Activated T-cell treated with anti-CD3 and anti-CD28 coated beads, Interleukin-2, amount 50 U/mL, for 4 hours (primary cell): Measurements from ENCODE around the gene DONSON. TPM values are rescaled to one million over a fixed set of nuclear protein-coding genes. Genes with fewer than 3 reads are reported as not detected.

Source experiments
- ATAC-seq, 2 donors: fragments of 200-7000 bp; cut with Tn5 transposase; one replicate each; pipeline ENCODE4 v1.10.0; 2021
- DNase-seq: peaks from one replicate; pipeline ENCODE4 v3.0.0-alpha.2; 2020
- H3K27me3 Mint-ChIP-seq: one replicate; pipeline ENCODE4 v1.8.0; 2021; ENCODE audit warnings: low read depth, mixed read lengths
- H3K36me3 Mint-ChIP-seq: one replicate; pipeline ENCODE4 v1.8.0; 2022; ENCODE audit warnings: mixed read lengths; ENCODE audit not compliant: insufficient read depth
- H3K4me1 Mint-ChIP-seq: one replicate; pipeline ENCODE4 v1.8.0; 2021; ENCODE audit warnings: low read depth, mixed read lengths
- H3K4me3 Mint-ChIP-seq: one replicate; pipeline ENCODE4 v1.8.0; 2021; ENCODE audit warnings: mild to moderate bottlenecking, moderate library complexity, mixed read lengths
- H3K9me3 Mint-ChIP-seq: one replicate; pipeline ENCODE4 v1.8.0; 2021; ENCODE audit warnings: mixed read lengths
- total RNA-seq, 3 donors: library from RNA; stranded (reverse); gene quantifications; one replicate each; pipeline ENCODE4 v1.2.1, GENCODE V29; 2021

Gene DONSON
- total RNA-seq, 3 donors from 2014 or later = 20.9 to 22.5 (median 22.0) TPM

GRCh38 chr21:33552999-33553598 is 35.4 kb downstream of the DONSON start:
- ATAC-seq = peak in 1 of 2 donors; percentile 22
- Mint-ChIP-seq H3K9me3 (no peaks in the 10 kb centered on the region), H3K36me3 (peaks cover 67% of the 10 kb centered on the region)

GRCh38 chr21:33552093-33552998 is 36.1 kb downstream of the DONSON start:
- Mint-ChIP-seq H3K9me3 (no peaks in the 10 kb centered on the region), H3K36me3 (peaks cover 63% of the 10 kb centered on the region), H3K27me3 (no peaks in the 10 kb centered on the region), H3K4me1 (peaks cover 45% of the 10 kb centered on the region), H3K4me3 (no peak overlapping the region)
- DNase-seq (no peak), ATAC-seq (peak; percentile 25 to 30)

More at GRCh38 chr21:33552999-33553598, 35.4 kb downstream of the DONSON start:
- H3K4me1 Mint-ChIP-seq = peaks cover 51% of the 10 kb centered on the region
- H3K4me3 Mint-ChIP-seq = no peak overlapping the region
- no peaks in the 10 kb centered on the region for H3K27me3 Mint-ChIP-seq
- DNase-seq = no peak

DNA sequence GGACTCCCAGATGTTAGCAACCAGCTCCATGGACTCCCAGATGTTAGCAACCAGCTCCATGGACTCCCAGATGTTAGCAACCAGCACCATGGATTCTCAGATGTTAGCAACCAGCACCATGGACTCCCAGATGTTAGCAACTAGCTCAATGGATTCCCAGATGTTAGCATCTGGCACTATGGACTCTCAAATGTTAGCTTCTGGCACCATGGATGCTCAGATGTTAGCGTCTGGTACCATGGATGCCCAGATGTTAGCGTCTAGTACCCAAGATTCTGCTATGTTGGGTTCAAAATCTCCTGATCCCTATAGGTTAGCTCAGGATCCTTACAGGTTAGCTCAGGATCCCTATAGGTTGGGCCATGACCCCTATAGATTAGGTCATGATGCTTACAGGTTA is 36.8 kb downstream of the DONSON start:
- DNase-seq (no peak), ATAC-seq (no peak)
- peaks cover 59% of the 10 kb centered on the region for H3K36me3 Mint-ChIP-seq
- H3K4me1 Mint-ChIP-seq = peaks cover 44% of the 10 kb centered on the region
- H3K27me3 Mint-ChIP-seq = no peaks in the 10 kb centered on the region
- H3K4me3 Mint-ChIP-seq = no peak overlapping the region
- no peaks in the 10 kb centered on the region for H3K9me3 Mint-ChIP-seq

DNA sequence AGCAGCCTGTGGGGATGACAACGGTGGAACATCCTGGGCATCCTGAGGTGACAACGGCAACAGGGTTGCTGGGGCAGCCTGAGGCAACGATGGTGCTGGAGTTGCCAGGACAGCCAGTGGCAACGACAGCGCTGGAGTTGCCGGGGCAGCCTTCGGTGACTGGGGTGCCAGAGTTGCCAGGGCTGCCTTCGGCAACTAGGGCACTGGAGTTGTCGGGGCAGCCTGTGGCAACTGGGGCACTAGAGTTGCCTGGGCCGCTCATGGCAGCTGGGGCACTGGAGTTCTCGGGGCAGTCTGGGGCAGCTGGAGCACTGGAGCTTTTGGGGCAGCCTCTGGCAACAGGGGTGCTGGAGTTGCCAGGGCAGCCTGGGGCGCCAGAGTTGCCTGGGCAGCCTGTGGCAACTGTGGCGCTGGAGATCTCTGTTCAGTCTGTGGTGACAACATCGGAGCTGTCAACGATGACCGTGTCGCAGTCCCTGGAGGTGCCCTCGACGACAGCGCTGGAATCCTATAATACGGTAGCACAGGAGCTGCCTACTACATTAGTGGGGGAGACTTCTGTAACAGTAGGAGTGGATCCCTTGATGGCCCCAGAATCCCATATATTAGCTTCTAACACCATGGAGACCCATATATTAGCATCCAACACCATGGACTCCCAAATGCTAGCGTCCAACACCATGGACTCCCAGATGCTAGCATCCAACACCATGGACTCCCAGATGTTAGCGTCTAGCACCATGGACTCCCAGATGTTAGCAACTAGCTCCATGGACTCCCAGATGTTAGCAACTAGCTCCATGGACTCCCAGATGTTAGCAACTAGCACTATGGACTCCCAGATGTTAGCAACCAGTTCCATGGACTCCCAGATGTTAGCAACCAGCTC is 37.5 kb downstream of the DONSON start:
- H3K9me3 Mint-ChIP-seq = no peaks in the 10 kb centered on the region
- H3K4me1 Mint-ChIP-seq = peaks cover 40% of the 10 kb centered on the region
- no peak for DNase-seq
- H3K27me3 Mint-ChIP-seq = no peaks in the 10 kb centered on the region
- H3K36me3 Mint-ChIP-seq = peaks cover 53% of the 10 kb centered on the region
- ATAC-seq = no peak
- H3K4me3 Mint-ChIP-seq = no peak overlapping the region

DNA sequence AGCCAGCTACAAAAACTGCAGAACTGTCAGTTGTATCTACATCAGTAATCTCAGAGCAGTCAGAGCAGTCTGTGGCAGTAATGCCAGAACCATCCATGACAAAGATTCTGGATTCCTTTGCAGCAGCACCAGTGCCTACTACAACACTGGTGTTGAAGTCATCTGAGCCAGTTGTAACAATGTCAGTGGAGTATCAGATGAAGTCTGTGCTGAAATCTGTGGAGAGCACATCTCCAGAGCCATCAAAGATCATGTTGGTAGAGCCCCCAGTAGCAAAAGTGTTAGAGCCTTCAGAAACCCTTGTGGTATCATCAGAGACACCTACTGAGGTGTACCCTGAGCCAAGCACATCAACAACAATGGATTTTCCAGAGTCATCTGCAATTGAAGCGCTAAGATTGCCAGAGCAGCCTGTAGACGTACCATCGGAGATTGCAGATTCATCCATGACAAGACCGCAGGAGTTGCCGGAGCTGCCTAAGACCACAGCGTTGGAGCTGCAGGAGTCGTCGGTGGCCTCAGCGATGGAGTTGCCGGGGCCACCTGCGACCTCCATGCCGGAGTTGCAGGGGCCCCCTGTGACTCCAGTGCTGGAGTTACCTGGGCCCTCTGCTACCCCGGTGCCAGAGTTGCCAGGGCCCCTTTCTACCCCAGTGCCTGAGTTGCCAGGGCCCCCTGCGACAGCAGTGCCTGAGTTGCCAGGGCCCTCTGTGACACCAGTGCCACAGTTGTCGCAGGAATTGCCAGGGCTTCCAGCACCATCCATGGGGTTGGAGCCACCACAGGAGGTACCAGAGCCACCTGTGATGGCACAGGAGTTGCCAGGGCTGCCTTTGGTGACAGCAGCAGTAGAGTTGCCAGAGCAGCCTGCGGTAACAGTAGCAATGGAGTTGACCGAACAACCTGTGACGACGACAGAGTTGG is 38.4 kb downstream of the DONSON start:
- Mint-ChIP-seq H3K36me3 (peaks cover 46% of the 10 kb centered on the region), H3K4me1 (peaks cover 40% of the 10 kb centered on the region), H3K27me3 (no peaks in the 10 kb centered on the region), H3K4me3 (no peak overlapping the region), H3K9me3 (no peaks in the 10 kb centered on the region)
- no peak for DNase-seq
- ATAC-seq = no peak

- Mint-ChIP-seq H3K27me3 (no peaks in the 10 kb centered on the region), H3K9me3 (no peaks in the 10 kb centered on the region), H3K4me1 (peaks cover 31% of the 10 kb centered on the region), H3K4me3 (peak overlapping the region; percentile 69), H3K36me3 (peaks cover 21% of the 10 kb centered on the region)
- DNase-seq (no peak), ATAC-seq (no peak)
Observed at GRCh38 chr21:33546086-33546485, 42.4 kb downstream of the DONSON start.

- no peak for ATAC-seq
- no peaks in the 10 kb centered on the region for H3K9me3 Mint-ChIP-seq
- peaks cover 17% of the 10 kb centered on the region for H3K36me3 Mint-ChIP-seq
- H3K27me3 Mint-ChIP-seq = no peaks in the 10 kb centered on the region
- peak overlapping the region; percentile 99 for H3K4me3 Mint-ChIP-seq
- peaks cover 39% of the 10 kb centered on the region for H3K4me1 Mint-ChIP-seq
- no peak for DNase-seq
Observed at GRCh38 chr21:33544451-33545195, 43.9 kb downstream of the DONSON start.

- H3K4me1 Mint-ChIP-seq = peaks cover 36% of the 10 kb centered on the region
- peak overlapping the region; percentile 99 for H3K4me3 Mint-ChIP-seq
- ATAC-seq (no peak), DNase-seq (peak; percentile 54)
- no peaks in the 10 kb centered on the region for H3K9me3 Mint-ChIP-seq
- H3K36me3 Mint-ChIP-seq = peaks cover 7% of the 10 kb centered on the region
- no peaks in the 10 kb centered on the region for H3K27me3 Mint-ChIP-seq
Observed at GRCh38 chr21:33543505-33544129, 44.9 kb downstream of the DONSON start.

DNA sequence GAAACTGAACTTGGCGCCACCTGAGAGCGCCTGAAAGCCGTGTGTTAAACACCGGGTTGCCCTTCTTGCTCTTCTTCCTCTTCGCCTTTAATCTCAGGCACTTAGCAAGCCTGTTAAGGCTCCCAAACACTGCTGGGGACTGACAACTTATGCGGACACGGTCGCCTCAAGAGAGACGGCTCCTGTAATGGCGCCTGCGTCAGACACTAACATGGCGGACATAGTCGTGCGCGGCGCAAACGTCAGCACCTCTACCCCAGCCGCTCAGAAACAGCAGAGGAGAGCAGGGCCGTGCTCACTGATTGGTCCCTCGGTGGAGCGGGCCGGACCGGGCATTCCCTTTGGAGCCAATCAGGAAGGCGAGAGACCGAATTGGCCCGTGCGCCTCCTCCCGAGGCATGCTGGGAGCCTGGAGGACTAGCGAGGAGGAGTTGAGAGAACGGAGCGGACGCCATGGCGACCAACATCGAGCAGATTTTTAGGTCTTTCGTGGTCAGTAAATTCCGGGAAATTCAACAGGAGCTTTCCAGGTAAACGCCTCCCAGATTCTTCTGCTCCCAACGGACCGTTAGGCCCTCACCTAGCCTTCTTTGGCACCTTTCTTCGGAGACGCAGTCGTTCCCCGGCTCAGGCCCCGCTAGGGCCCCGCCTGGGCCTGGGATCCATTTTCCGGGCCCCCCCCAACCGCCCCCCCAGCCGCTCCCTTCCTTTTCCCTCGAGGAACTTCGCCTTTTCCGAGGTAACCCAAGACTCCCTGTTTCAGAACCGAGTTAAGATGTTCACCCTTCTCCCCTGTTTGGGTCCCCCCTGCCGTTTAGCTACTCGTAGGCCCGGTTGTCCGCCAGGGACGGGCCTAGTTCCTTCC is 45.6 kb downstream of the DONSON start, which contains the start of gene SON:
Gene SON, plus strand, starts transcription at position 399 of the 865 bp plus-strand sequence. Its CDS starts 55 bp downstream, at position 454.
- ATAC-seq (peak; percentile 92 to 95), DNase-seq (peak; percentile 95)
- Mint-ChIP-seq H3K4me3 (peak within 1 kb of the TSS; percentile 99), H3K36me3 (peaks cover 1% of the 10 kb centered on the region), H3K4me1 (peaks cover 36% of the 10 kb centered on the region), H3K27me3 (no peaks in the 10 kb centered on the region), H3K9me3 (no peaks in the 10 kb centered on the region)

DNA sequence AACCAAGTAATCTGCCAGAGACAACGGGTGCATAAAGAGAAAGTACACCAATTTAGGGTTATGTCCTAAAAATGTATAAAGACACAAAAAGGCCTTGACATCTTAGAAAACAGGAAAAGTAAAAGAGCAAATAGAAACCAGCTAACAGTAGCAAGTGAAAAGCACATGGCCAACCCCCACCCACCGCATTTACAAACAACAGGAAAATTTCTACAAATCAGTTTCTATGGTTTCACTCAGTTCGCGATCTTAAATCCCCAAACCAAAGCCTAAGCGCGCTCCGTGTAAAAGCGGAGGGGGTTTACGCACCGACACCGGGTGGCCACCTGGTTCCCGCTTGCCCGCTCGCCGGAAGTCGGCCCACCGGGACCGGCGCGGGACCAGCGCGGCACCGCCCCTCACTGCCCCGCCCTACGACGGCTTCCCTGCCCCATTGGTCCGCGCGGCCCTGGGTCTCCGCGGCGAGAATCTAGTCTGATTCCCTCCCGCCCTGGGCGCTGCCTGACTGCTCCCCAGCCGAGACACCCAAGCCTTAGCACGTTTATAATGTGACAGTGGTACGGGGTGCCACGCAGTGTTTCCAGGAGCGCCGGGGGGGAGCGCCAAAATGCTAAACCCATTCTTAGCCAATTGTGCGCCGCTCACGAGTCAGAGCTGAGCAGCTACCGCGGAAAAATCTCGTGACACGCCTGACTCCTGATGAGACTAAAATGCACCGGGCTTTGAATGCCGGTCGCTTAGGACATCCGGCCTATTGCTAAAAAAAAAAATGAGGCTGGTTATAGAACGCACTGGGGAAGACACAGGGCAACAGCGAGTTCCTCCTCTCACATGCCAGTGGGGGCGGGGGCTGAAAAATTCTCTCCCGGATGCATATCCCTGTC is 46.5 kb downstream of the DONSON start, which contains the start of gene GART:
Gene GART, minus strand, starts transcription at position 362 of the 884 bp plus-strand sequence. CDS start 2,802 bp downstream, outside the sequence.
- H3K4me1 Mint-ChIP-seq = peaks cover 36% of the 10 kb centered on the region
- H3K27me3 Mint-ChIP-seq = no peaks in the 10 kb centered on the region
- DNase-seq (peak; percentile 74), ATAC-seq (peak; percentile 72 to 74)
- peak within 1 kb of the TSS; percentile 99 for H3K4me3 Mint-ChIP-seq
- H3K9me3 Mint-ChIP-seq = no peaks in the 10 kb centered on the region
- peaks cover 8% of the 10 kb centered on the region for H3K36me3 Mint-ChIP-seq
